ENCODE data around the gene BOC.

The BOC gene

DNA sequence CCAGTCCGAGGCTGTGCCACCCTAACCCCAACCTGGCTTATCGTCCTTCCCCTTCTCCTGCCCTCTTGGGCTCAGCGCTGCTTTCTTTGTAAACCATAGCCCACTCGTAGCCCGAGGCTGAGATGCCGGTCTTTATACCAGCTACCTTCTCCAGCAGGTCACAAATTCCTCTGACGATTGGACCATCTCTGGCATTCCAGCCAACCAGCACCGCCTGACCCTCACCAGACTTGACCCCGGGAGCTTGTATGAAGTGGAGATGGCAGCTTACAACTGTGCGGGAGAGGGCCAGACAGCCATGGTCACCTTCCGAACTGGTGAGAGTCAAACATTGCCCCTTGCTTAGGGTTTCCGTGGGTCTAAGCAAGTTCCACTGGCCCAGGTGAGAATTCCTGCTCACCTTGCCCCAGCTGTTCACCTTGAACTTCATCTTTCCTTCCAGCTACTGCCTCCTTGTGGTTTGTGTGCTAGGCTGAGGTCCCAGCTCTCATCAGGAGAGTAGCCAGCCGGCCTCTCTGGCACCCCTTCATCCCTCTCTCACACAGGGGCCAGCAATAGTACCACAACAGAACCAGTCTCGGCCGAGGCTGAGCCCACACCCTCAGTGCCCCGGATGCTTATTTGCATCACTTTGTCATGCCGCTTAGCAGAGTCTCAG, 66.7 kb downstream of the BOC start:
- no peaks in the 10 kb centered on the region for H3K36me3 ChIP-seq (ENCODE audit: control insufficient read depth, insufficient read depth, low read length)
- no peak overlapping the region for H3K4me3 ChIP-seq (ENCODE audit: low read depth, low read length)
- TF ChIP-seq, protein P1, sequence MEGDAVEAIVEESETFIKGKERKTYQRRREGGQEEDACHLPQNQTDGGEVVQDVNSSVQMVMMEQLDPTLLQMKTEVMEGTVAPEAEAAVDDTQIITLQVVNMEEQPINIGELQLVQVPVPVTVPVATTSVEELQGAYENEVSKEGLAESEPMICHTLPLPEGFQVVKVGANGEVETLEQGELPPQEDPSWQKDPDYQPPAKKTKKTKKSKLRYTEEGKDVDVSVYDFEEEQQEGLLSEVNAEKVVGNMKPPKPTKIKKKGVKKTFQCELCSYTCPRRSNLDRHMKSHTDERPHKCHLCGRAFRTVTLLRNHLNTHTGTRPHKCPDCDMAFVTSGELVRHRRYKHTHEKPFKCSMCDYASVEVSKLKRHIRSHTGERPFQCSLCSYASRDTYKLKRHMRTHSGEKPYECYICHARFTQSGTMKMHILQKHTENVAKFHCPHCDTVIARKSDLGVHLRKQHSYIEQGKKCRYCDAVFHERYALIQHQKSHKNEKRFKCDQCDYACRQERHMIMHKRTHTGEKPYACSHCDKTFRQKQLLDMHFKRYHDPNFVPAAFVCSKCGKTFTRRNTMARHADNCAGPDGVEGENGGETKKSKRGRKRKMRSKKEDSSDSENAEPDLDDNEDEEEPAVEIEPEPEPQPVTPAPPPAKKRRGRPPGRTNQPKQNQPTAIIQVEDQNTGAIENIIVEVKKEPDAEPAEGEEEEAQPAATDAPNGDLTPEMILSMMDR (IDR thresholded peaks at IDR 0.05), result no peak
- H3K27ac ChIP-seq, result no peak overlapping the region
- no peaks in the 10 kb centered on the region for H3K4me1 ChIP-seq
- no peak overlapping the region for H2AFZ ChIP-seq
- H3K9ac ChIP-seq, result no peak overlapping the region
- no peaks in the 10 kb centered on the region for H3K27me3 ChIP-seq (ENCODE audit: control insufficient read depth, insufficient read depth, low read length)
- no peak overlapping the region for H3K4me2 ChIP-seq (ENCODE audit: low read length)
- no peaks in the 10 kb centered on the region for H3K9me3 ChIP-seq (ENCODE audit: control insufficient read depth, low read length)
- H3K79me2 ChIP-seq, result no peaks in the 10 kb centered on the region

DNA sequence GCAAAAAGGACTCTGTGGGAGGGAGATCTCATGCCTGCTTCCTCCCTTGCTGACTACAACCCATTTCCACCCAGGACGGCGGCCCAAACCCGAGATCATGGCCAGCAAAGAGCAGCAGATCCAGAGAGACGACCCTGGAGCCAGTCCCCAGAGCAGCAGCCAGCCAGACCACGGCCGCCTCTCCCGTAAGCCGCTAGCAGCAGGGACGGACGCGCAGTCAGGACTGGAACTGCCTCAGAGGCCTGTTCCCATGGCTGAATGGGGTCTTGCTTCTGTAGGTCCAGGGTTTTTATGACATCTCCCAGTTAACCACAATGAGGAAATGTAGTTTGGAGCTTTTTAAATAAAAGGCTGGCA, 67.2 kb downstream of the BOC start:
- Histone ChIP-seq H3K9me3 (ENCODE audit: control insufficient read depth, low read length) (no peaks in the 10 kb centered on the region), H3K4me2 (ENCODE audit: low read length) (no peak overlapping the region), H2AFZ (no peak overlapping the region), H3K79me2 (no peaks in the 10 kb centered on the region), H3K27ac (no peak overlapping the region), H3K36me3 (ENCODE audit: control insufficient read depth, insufficient read depth, low read length) (no peaks in the 10 kb centered on the region), H3K27me3 (ENCODE audit: control insufficient read depth, insufficient read depth, low read length) (no peaks in the 10 kb centered on the region), H3K4me1 (no peaks in the 10 kb centered on the region), H3K9ac (no peak overlapping the region), H3K4me3 (ENCODE audit: low read depth, low read length) (no peak overlapping the region)
- TF ChIP-seq, protein P1 (IDR thresholded peaks at IDR 0.05), result no peak

DNA sequence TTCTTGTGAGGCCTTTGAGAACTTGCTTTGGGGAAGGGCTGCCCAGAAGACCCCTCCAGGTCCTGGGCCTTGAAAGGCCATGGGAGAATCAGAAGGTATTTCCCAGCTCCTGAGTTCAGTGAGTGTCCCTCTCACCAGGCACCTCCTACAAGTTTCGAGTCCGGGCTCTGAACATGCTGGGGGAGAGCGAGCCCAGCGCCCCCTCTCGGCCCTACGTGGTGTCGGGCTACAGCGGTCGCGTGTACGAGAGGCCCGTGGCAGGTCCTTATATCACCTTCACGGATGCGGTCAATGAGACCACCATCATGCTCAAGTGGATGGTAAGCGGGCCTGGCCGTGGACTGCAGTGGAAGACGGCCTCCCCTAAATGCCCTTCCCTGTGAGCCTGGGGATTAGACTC, 68.3 kb downstream of the BOC start:
- Histone ChIP-seq H3K4me3 (ENCODE audit: low read depth, low read length) (no peak overlapping the region), H2AFZ (no peak overlapping the region), H3K27ac (no peak overlapping the region), H3K4me1 (no peaks in the 10 kb centered on the region), H3K36me3 (ENCODE audit: control insufficient read depth, insufficient read depth, low read length) (no peaks in the 10 kb centered on the region), H3K79me2 (no peaks in the 10 kb centered on the region), H3K4me2 (ENCODE audit: low read length) (no peak overlapping the region), H3K9ac (no peak overlapping the region), H3K27me3 (ENCODE audit: control insufficient read depth, insufficient read depth, low read length) (no peaks in the 10 kb centered on the region), H3K9me3 (ENCODE audit: control insufficient read depth, low read length) (no peaks in the 10 kb centered on the region)
- TF ChIP-seq, protein P1 (IDR thresholded peaks at IDR 0.05), result no peak

DNA sequence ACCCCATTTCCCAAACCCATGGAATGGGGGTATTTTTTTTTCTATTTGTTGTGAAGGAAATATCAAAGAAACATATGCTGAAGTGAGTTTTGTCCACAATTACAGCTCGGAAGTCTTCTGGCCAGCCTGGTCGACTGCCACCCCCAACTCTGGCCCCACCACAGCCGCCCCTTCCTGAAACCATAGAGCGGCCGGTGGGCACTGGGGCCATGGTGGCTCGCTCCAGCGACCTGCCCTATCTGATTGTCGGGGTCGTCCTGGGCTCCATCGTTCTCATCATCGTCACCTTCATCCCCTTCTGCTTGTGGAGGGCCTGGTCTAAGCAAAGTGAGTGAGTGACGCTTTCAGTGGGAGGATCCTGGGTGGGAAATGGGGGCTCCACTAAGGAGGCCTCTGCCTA, 71.9 kb downstream of the BOC start:
- no peaks in the 10 kb centered on the region for H3K79me2 ChIP-seq
- no peak overlapping the region for H3K4me3 ChIP-seq (ENCODE audit: low read depth, low read length)
- no peaks in the 10 kb centered on the region for H3K36me3 ChIP-seq (ENCODE audit: control insufficient read depth, insufficient read depth, low read length)
- H2AFZ ChIP-seq, result no peak overlapping the region
- no peaks in the 10 kb centered on the region for H3K9me3 ChIP-seq (ENCODE audit: control insufficient read depth, low read length)
- no peak overlapping the region for H3K27ac ChIP-seq
- H3K4me1 ChIP-seq, result no peaks in the 10 kb centered on the region
- no peak overlapping the region for H3K4me2 ChIP-seq (ENCODE audit: low read length)
- TF ChIP-seq, protein P1 (IDR thresholded peaks at IDR 0.05), result no peak
- H3K27me3 ChIP-seq (ENCODE audit: control insufficient read depth, insufficient read depth, low read length), result no peaks in the 10 kb centered on the region
- no peak overlapping the region for H3K9ac ChIP-seq

DNA sequence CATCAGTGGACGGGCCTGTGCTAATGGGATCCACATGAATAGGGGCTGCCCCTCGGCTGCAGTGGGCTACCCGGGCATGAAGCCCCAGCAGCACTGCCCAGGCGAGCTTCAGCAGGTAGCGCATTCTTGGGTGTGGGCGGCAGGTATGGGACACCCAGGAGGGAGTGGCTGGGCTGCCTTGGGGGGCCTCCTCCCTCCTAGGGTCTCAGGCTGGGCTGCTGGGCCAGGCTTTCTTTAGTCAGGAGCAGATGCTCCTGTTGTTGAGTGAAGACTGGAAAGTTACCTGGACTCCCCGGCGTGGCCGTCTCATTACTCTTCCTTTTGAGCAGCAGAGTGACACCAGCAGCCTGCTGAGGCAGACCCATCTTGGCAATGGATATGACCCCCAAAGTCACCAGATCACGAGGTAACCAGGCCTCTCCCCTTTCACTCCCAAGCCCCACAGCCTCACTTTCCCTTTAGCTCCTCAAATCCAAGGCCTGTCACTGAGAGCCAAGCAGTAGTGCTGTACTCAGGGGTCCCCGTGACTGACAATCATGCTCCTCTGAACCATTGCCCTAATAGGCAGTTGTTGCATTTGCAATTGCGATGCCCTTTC, 73.2 kb downstream of the BOC start:
- no peak overlapping the region for H2AFZ ChIP-seq
- H3K9ac ChIP-seq, result no peak overlapping the region
- H3K9me3 ChIP-seq (ENCODE audit: control insufficient read depth, low read length), result no peaks in the 10 kb centered on the region
- no peaks in the 10 kb centered on the region for H3K4me1 ChIP-seq
- H3K36me3 ChIP-seq (ENCODE audit: control insufficient read depth, insufficient read depth, low read length), result no peaks in the 10 kb centered on the region
- H3K79me2 ChIP-seq, result no peaks in the 10 kb centered on the region
- no peak overlapping the region for H3K4me2 ChIP-seq (ENCODE audit: low read length)
- H3K27ac ChIP-seq, result no peak overlapping the region
- TF ChIP-seq, protein P1 (IDR thresholded peaks at IDR 0.05), result no peak
- no peaks in the 10 kb centered on the region for H3K27me3 ChIP-seq (ENCODE audit: control insufficient read depth, insufficient read depth, low read length)
- H3K4me3 ChIP-seq (ENCODE audit: low read depth, low read length), result no peak overlapping the region
